Sigmoid colon (tissue), 4 donors: ENCODE measurements around the gene TNNC1.

Source experiments
- CTCF ChIP-seq, 4 experiments: fragments of 450-650 bp in 3 of 4; fragments of 200-600 bp in 1 of 4; IDR thresholded peaks; one replicate each; pipeline ENCODE4 v1.5.1; 2016 to 2019; ENCODE audit warnings: antibody characterized with exemption in 4 of 4, mild to moderate bottlenecking in 3 of 4, moderate library complexity in 2 of 4
- EP300 ChIP-seq, 4 donors: sonication (generic); formaldehyde crosslinking; IDR thresholded peaks; one replicate each; pipeline ENCODE4 v1.6.1; 2017; ENCODE audit warnings: antibody characterized with exemption in 4 of 4
- POLR2A ChIP-seq, 2 donors: fragments of 450-650 bp; IDR thresholded peaks; one replicate each; pipeline ENCODE4 v1.6.1; 2016; ENCODE audit warnings: antibody characterized with exemption in 2 of 2, mild to moderate bottlenecking in 2 of 2, moderate library complexity in 2 of 2
- POLR2AphosphoS5 ChIP-seq, 4 donors: sonication (generic); formaldehyde crosslinking; IDR thresholded peaks; one replicate each; pipeline ENCODE4 v1.6.1; 2017; ENCODE audit warnings: antibody characterized with exemption in 4 of 4

GRCh38 chr3:52447512-52448355, 6.1 kb downstream of the TNNC1 start:
- TF ChIP-seq POLR2A (IDR thresholded peaks at IDR 0.05) (no peak), CTCF (IDR thresholded peaks at IDR 0.05) (no peak), POLR2AphosphoS5 (IDR thresholded peaks at IDR 0.05) (no peak), EP300 (IDR thresholded peaks at IDR 0.05) (no peak)
